Keratinocyte (primary cell): ENCODE measurements around the gene TMEM132C. TPM values are rescaled to one million over a fixed set of nuclear protein-coding genes. Genes with fewer than 3 reads are reported as not detected.

Experiments
- DNase-seq: peaks from one replicate; pipeline ENCODE4 v3.0.0-alpha.2; 2011; ENCODE audit warnings: low read depth, missing footprints, low spot score
- FAIRE-seq: peaks from 2 replicates; lab custom pipeline; 2011; peaks lifted over from hg19 to GRCh38; lab: Jason Lieb, UNC
- H2AFZ ChIP-seq: 2 replicates; pipeline ENCODE4 v1.6.0; 2012; ENCODE audit warnings: low read length, control low read depth, inconsistent platforms; ENCODE audit not compliant: control insufficient read depth
- H3K27ac ChIP-seq: 2 replicates; pipeline ENCODE4 v1.5.1; 2011; ENCODE audit warnings: low read length; ENCODE audit not compliant: control insufficient read depth, insufficient read depth
- H3K27me3 ChIP-seq: 3 replicates; pipeline ENCODE4 v1.6.0; 2011; ENCODE audit warnings: low read length; ENCODE audit not compliant: control insufficient read depth, insufficient read depth; ENCODE audit errors: extremely low read depth
- H3K36me3 ChIP-seq, 2 experiments: 2 replicates in 1 of 2; 3 replicates in 1 of 2; pipeline ENCODE4 v1.5.1; 2011; ENCODE audit warnings: low read length in 2 of 2, mild to moderate bottlenecking in 1 of 2; ENCODE audit not compliant: control insufficient read depth in 2 of 2, insufficient read depth in 2 of 2; ENCODE audit errors: extremely low read depth in 1 of 2
- H3K4me1 ChIP-seq: 3 replicates; pipeline ENCODE4 v1.5.1; 2011; ENCODE audit warnings: low read length; ENCODE audit not compliant: control insufficient read depth, insufficient read depth; ENCODE audit errors: extremely low read depth
- H3K4me2 ChIP-seq: 3 replicates; pipeline ENCODE4 v1.6.0; 2011; ENCODE audit warnings: low read depth, low read length; ENCODE audit not compliant: control insufficient read depth, insufficient read depth; ENCODE audit errors: extremely low read depth
- H3K4me3 ChIP-seq, 3 experiments: fragments of 200-600 bp in 1 of 3; sonication (generic) in 1 of 3; 2 replicates in 2 of 3; 3 replicates in 1 of 3; pipeline ENCODE4 v1.5.1; 2011 to 2016; ENCODE audit warnings: low read length in 3 of 3, mild to moderate bottlenecking in 3 of 3, control low read depth in 2 of 3, inconsistent platforms in 1 of 3, low read depth in 1 of 3, mixed read lengths in 1 of 3, mixed run types in 1 of 3, moderate library complexity in 1 of 3; ENCODE audit not compliant: control insufficient read depth in 2 of 3, insufficient read depth in 2 of 3; ENCODE audit errors: extremely low read depth in 1 of 3
- H3K79me2 ChIP-seq: 2 replicates; pipeline ENCODE4 v1.6.0; 2012; ENCODE audit warnings: low read length; ENCODE audit not compliant: control insufficient read depth, insufficient read depth
- H3K9ac ChIP-seq: 3 replicates; pipeline ENCODE4 v1.6.0; 2011; ENCODE audit warnings: low read length; ENCODE audit not compliant: control insufficient read depth, insufficient read depth; ENCODE audit errors: extremely low read depth
- H3K9me1 ChIP-seq: 3 replicates; pipeline ENCODE4 v1.6.0; 2011; ENCODE audit warnings: low read length; ENCODE audit not compliant: control insufficient read depth, insufficient read depth; ENCODE audit errors: extremely low read depth
- H3K9me3 ChIP-seq: 2 replicates; pipeline ENCODE4 v1.5.1; 2012; ENCODE audit warnings: low read depth, low read length; ENCODE audit not compliant: control insufficient read depth
- H4K20me1 ChIP-seq: 3 replicates; pipeline ENCODE4 v1.6.0; 2011; ENCODE audit warnings: low read length; ENCODE audit not compliant: control insufficient read depth, insufficient read depth; ENCODE audit errors: extremely low read depth
- CTCF ChIP-seq, 3 experiments: IDR thresholded peaks in 1 of 3; conservative IDR thresholded peaks in 1 of 3; optimal IDR thresholded peaks in 1 of 3; 2 replicates in 2 of 3; 3 replicates in 1 of 3; pipeline versions ENCODE3 to v1.5.1; 2011; ENCODE audit warnings: low read length in 3 of 3, mild to moderate bottlenecking in 3 of 3, moderate library complexity in 2 of 3, control low read depth in 1 of 3, inconsistent platforms in 1 of 3; ENCODE audit not compliant: insufficient read depth in 2 of 3; ENCODE audit errors: extremely low read depth in 1 of 3
- EZH2 ChIP-seq: IDR thresholded peaks from one replicate; pipeline ENCODE4 v1.6.1; 2012; ENCODE audit warnings: inconsistent platforms, mild to moderate bottlenecking, low read length, moderate library complexity
- dilution Hi-C: fragments of 300-500 bp; cut with MboI; formaldehyde crosslinking; loops from one replicate; pipeline ENCODE4 v1.7.0; 2020; ENCODE audit warnings: low sequenced_read_pairs; ENCODE audit not compliant: extremely low pct_ligation_motif_present
- polyA plus RNA-seq, 5 experiments: library from polyadenylated mRNA; depleted of rRNA in 3 of 5; stranded (reverse) in 3 of 5; stranded (forward) in 1 of 5; unstranded in 1 of 5; fragments of >200 nt; gene quantifications; 1 replicate in 1 of 5; 2 replicates in 3 of 5; 3 replicates in 1 of 5; pipeline versions ENCODE4 v1.2.1 to v1.2.3, GENCODE V29; 2011 to 2012; ENCODE audit warnings: missing spikeins in 2 of 5, low read depth in 1 of 5, low replicate concordance in 1 of 5

The TMEM132C gene
- polyA plus RNA-seq, 1 donor (not counting 4 experiments of a cell fraction or from before 2014, with no cell fraction given): not detected

- no peaks in the 10 kb centered on the region for H3K4me1 ChIP-seq
- FAIRE-seq (no peak), DNase-seq (no peak)
- no peak overlapping the region for H3K4me3 ChIP-seq
- H3K9ac ChIP-seq: no peak overlapping the region
- H2AFZ ChIP-seq: no peak overlapping the region
- H3K27me3 ChIP-seq: no peaks in the 10 kb centered on the region
- no peaks in the 10 kb centered on the region for H3K9me1 ChIP-seq
- no peaks in the 10 kb centered on the region for H3K79me2 ChIP-seq
- no peaks in the 10 kb centered on the region for H4K20me1 ChIP-seq
- no peak overlapping the region for H3K4me2 ChIP-seq
- dilution Hi-C loops: no loop called here
- no peak for TF ChIP-seq CTCF (optimal IDR thresholded peaks at IDR 0.05 in 1 of 3, IDR thresholded peaks at IDR 0.05 in 1 of 3, conservative IDR thresholded peaks at IDR 0.05 in 1 of 3; ENCODE audit: extremely low read depth in 1 of 3, insufficient read depth in 2 of 3, low read length in 3 of 3)
- TF ChIP-seq EZH2: no peak
- no peaks in the 10 kb centered on the region for H3K36me3 ChIP-seq
- no peak overlapping the region for H3K27ac ChIP-seq
- peaks cover 4% of the 10 kb centered on the region for H3K9me3 ChIP-seq
Measured at GRCh38 chr12:128617304-128617833, 350.4 kb downstream of the TMEM132C start.

- Histone ChIP-seq H3K27me3 (no peaks in the 10 kb centered on the region), H3K36me3 (no peaks in the 10 kb centered on the region), H3K4me2 (no peak overlapping the region), H3K4me3 (no peak overlapping the region), H3K79me2 (no peaks in the 10 kb centered on the region), H3K9ac (no peak overlapping the region), H3K27ac (no peak overlapping the region), H3K4me1 (no peaks in the 10 kb centered on the region), H3K9me1 (no peaks in the 10 kb centered on the region), H3K9me3 (peaks cover 5% of the 10 kb centered on the region), H2AFZ (no peak overlapping the region), H4K20me1 (no peaks in the 10 kb centered on the region)
- DNase-seq (no peak), FAIRE-seq (no peak)
- dilution Hi-C loops: no loop called here
- TF ChIP-seq CTCF (optimal IDR thresholded peaks at IDR 0.05 in 1 of 3, IDR thresholded peaks at IDR 0.05 in 1 of 3, conservative IDR thresholded peaks at IDR 0.05 in 1 of 3; ENCODE audit: extremely low read depth in 1 of 3, insufficient read depth in 2 of 3, low read length in 3 of 3) (no peak), EZH2 (no peak)
Measured at GRCh38 chr12:128619263-128619662, 352.3 kb downstream of the TMEM132C start.
